Skin epidermis (tissue), 12 donors: ENCODE data around the gene SH3BP4.

Source experiments
- H3K27ac ChIP-seq, 21 experiments: fragments of 200-600 bp; sonication (generic) in 11 of 21; one replicate each; pipeline ENCODE4 v1.5.0; 2020; ENCODE audit warnings: mild to moderate bottlenecking in 3 of 21, inconsistent platforms in 2 of 21, moderate library complexity in 2 of 21
- H3K4me3 ChIP-seq, 7 experiments: fragments of 200-600 bp; sonication (generic) in 2 of 7; one replicate each; pipeline ENCODE4 v1.5.0; 2020; ENCODE audit warnings: inconsistent platforms in 2 of 7, mild to moderate bottlenecking in 2 of 7, moderate library complexity in 1 of 7

Gene SH3BP4

GRCh38 chr2:234979204-234980167, 27.7 kb downstream of the SH3BP4 start:
- H3K4me3 ChIP-seq, result no peak overlapping the region

GRCh38 chr2:234980451-234981187, 28.8 kb downstream of the SH3BP4 start:
- Histone ChIP-seq H3K27ac (peak overlapping the region in 14 of 21 experiments; percentile 1 to 79 (median 45)), H3K4me3 (no peak overlapping the region)

More at GRCh38 chr2:234979204-234980167, 27.7 kb downstream of the SH3BP4 start:
- H3K27ac ChIP-seq, result peak overlapping the region in 12 of 21 experiments; percentile 0 to 79 (median 51)

- Histone ChIP-seq H3K4me3 (no peak overlapping the region), H3K27ac (peak overlapping the region in 16 of 21 experiments; percentile 4 to 79 (median 48))
These were observed 29.6 kb downstream of the SH3BP4 start for GRCh38 chr2:234981197-234982095.

- Histone ChIP-seq H3K27ac (peak overlapping the region in 13 of 21 experiments; percentile 4 to 79 (median 45)), H3K4me3 (no peak overlapping the region)
These were observed 30.4 kb downstream of the SH3BP4 start for GRCh38 chr2:234982096-234982834.

GRCh38 chr2:234983011-234983726, 31.4 kb downstream of the SH3BP4 start:
- Histone ChIP-seq H3K27ac (peak overlapping the region in 7 of 21 experiments; percentile 9 to 56 (median 41)), H3K4me3 (no peak overlapping the region)

GRCh38 chr2:234985608-234986245, 33.9 kb downstream of the SH3BP4 start:
- Histone ChIP-seq H3K4me3 (no peak overlapping the region), H3K27ac (no peak overlapping the region)

GRCh38 chr2:234986390-234986789, 34.6 kb downstream of the SH3BP4 start:
- no peak overlapping the region for H3K27ac ChIP-seq

GRCh38 chr2:234986876-234987720, 35.3 kb downstream of the SH3BP4 start:
- H3K4me3 ChIP-seq, result no peak overlapping the region
- H3K27ac ChIP-seq, result no peak overlapping the region

More at GRCh38 chr2:234986390-234986789, 34.6 kb downstream of the SH3BP4 start:
- H3K4me3 ChIP-seq, result no peak overlapping the region

- Histone ChIP-seq H3K4me3 (no peak overlapping the region), H3K27ac (no peak overlapping the region)
These were observed 35.9 kb downstream of the SH3BP4 start for GRCh38 chr2:234987754-234988153.

GRCh38 chr2:234988491-234988890, 36.7 kb downstream of the SH3BP4 start:
- no peak overlapping the region for H3K4me3 ChIP-seq
- H3K27ac ChIP-seq, result peak overlapping the region in 1 of 21 experiments; percentile 33

GRCh38 chr2:234989183-234989701, 37.4 kb downstream of the SH3BP4 start:
- Histone ChIP-seq H3K4me3 (no peak overlapping the region), H3K27ac (peak overlapping the region in 1 of 21 experiments; percentile 33)

GRCh38 chr2:234990300-234990699, 38.5 kb downstream of the SH3BP4 start:
- Histone ChIP-seq H3K27ac (no peak overlapping the region), H3K4me3 (no peak overlapping the region)

GRCh38 chr2:234991290-234991689, 39.5 kb downstream of the SH3BP4 start:
- no peak overlapping the region for H3K4me3 ChIP-seq
- peak overlapping the region in 2 of 21 experiments; percentile 1 to 28 for H3K27ac ChIP-seq

GRCh38 chr2:234991793-234992192, 40.0 kb downstream of the SH3BP4 start:
- no peak overlapping the region for H3K4me3 ChIP-seq
- H3K27ac ChIP-seq, result peak overlapping the region in 2 of 21 experiments; percentile 1 to 28

GRCh38 chr2:234992196-234992595, 40.4 kb downstream of the SH3BP4 start:
- Histone ChIP-seq H3K27ac (peak overlapping the region in 1 of 21 experiments; percentile 28), H3K4me3 (no peak overlapping the region)

- no peak overlapping the region for H3K27ac ChIP-seq
- H3K4me3 ChIP-seq, result no peak overlapping the region
These were observed 41.0 kb downstream of the SH3BP4 start for GRCh38 chr2:234992624-234993349.
